Fibroblast of lung (primary cell): ENCODE measurements around the gene GRK3.

Source experiments
- EZH2 ChIP-seq: IDR thresholded peaks from 2 replicates; pipeline ENCODE4 v1.5.1; 2012; ENCODE audit warnings: low read length, control low read depth, mild to moderate bottlenecking; ENCODE audit errors: missing control alignments
- TF ChIP-seq, protein P1 (sequence below), 2 donors: IDR thresholded peaks in 1 of 2; conservative IDR thresholded peaks in 1 of 2; 1 replicate in 1 of 2; 2 replicates in 1 of 2; pipeline ENCODE4 v1.5.1; 2011 to 2012; ENCODE audit warnings: low read length in 2 of 2, control low read depth in 1 of 2, inconsistent platforms in 1 of 2, low read depth in 1 of 2, mild to moderate bottlenecking in 1 of 2

DNA sequence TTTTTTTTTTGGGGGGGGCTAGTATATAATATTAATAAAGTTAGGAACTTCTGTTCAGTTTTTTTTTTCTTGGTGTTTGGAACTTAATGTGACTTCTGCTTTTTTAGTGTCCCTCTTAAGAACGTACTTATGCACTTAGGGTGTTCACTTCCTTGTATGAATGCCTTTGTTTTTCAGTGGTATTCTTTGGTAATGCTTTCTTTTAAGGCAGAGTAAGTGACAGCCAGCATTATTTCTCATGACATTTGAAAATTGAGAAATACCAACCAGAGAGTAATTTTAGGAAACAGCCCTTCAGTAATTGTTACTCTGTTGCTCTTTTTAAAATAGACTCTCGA is 2.4 kb downstream of the GRK3 start:
- TF ChIP-seq, protein P1, sequence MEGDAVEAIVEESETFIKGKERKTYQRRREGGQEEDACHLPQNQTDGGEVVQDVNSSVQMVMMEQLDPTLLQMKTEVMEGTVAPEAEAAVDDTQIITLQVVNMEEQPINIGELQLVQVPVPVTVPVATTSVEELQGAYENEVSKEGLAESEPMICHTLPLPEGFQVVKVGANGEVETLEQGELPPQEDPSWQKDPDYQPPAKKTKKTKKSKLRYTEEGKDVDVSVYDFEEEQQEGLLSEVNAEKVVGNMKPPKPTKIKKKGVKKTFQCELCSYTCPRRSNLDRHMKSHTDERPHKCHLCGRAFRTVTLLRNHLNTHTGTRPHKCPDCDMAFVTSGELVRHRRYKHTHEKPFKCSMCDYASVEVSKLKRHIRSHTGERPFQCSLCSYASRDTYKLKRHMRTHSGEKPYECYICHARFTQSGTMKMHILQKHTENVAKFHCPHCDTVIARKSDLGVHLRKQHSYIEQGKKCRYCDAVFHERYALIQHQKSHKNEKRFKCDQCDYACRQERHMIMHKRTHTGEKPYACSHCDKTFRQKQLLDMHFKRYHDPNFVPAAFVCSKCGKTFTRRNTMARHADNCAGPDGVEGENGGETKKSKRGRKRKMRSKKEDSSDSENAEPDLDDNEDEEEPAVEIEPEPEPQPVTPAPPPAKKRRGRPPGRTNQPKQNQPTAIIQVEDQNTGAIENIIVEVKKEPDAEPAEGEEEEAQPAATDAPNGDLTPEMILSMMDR (conservative IDR thresholded peaks at IDR 0.05 in 1 of 2, IDR thresholded peaks at IDR 0.05 in 1 of 2; ENCODE audit: low read depth in 1 of 2, low read length in 2 of 2): no peak
- TF ChIP-seq EZH2: no peak
